PC-3 (cell line): ENCODE measurements around the gene FAM219B.

Source experiments
- CTCF ChIP-seq: fragments of 300-600 bp; sonication (generic); conservative IDR thresholded peaks from 2 replicates; pipeline ENCODE4 v1.5.1; 2017; ENCODE audit warnings: antibody characterized with exemption, low read depth, mild to moderate bottlenecking, low read length
- EZH2 ChIP-seq: fragments of 300-600 bp; sonication (generic); IDR thresholded peaks from one replicate; pipeline ENCODE4 v1.6.1; 2017; ENCODE audit warnings: antibody characterized with exemption, mild to moderate bottlenecking, low read length; ENCODE audit not compliant: unreplicated experiment
- EZH2phosphoT487 ChIP-seq: fragments of 300-600 bp; sonication (generic); IDR thresholded peaks from 2 replicates; pipeline ENCODE4 v1.6.1; 2018; ENCODE audit warnings: mild to moderate bottlenecking, antibody characterized with exemption, low read length, borderline replicate concordance

DNA sequence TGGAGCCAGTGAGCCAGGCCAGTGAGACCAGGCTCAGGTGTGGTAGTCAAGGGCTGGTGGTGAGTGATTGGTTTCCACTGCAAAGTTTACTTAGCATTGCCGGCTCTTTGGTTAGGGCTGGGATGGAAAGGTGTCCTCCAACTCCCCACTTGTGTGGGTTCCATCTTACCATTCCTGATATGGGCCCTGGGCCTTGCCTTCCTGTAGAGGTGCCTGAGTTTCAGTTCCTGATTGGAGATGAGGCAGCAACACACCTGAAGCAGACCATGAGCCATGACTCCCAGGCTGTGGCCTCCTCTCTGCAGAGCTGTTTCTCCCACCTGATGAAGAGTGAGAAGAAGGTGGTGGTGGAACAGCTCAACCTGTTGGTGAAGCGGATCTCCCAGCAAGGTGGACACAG is 13.7 kb downstream of the FAM219B start:
- no peak for TF ChIP-seq CTCF
- TF ChIP-seq EZH2 = no peak
- no peak for TF ChIP-seq EZH2phosphoT487
